ENCODE measurements around the gene GLIS1.

Gene GLIS1

DNA sequence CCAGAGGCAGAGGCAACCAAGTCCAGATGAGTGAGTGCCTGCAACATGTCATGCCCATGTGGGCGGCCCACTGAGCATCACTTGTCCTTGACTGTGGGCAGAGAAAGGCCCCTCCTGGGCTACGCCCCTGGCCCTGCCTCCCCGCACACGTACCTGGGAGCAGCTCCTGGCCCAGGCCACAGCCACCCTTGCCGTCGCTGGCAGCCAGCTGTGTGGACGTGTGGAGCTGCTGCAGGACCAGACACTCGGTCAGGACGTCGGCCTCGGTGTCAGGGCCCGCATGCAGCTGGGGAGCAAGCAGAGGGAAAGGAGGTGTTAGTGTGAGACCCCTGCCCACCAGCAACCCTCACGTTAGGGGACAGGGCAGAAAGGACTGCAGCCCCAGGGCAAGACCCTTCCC, 218.5 kb downstream of the GLIS1 start:
- FAIRE-seq = no peak

DNA sequence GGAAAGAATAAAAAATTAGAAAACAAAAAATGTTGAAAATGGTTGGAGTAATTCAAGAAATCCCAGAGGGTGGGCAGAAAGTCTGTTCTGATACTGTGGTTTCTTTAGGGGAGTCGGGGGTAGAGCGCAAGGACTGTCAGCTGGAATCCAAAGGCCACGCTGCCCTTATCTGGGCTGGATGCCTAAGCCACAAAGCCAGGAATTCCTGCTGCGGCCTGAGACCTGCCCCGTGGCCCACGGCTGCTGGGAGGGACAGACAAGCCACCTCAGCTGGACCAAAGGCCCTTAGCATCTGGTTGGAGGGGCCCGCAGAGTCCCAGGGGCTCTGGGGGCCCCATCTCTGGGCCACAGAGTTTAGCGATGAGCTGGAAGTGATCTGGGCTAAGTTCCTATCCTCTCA, 219.5 kb downstream of the GLIS1 start:
- no peak for FAIRE-seq

- no peak for FAIRE-seq
Observed at GRCh38 chr1:53518775-53519174, 220.2 kb downstream of the GLIS1 start.

- FAIRE-seq = no peak
Observed at GRCh38 chr1:53517821-53518352, 221.1 kb downstream of the GLIS1 start.

DNA sequence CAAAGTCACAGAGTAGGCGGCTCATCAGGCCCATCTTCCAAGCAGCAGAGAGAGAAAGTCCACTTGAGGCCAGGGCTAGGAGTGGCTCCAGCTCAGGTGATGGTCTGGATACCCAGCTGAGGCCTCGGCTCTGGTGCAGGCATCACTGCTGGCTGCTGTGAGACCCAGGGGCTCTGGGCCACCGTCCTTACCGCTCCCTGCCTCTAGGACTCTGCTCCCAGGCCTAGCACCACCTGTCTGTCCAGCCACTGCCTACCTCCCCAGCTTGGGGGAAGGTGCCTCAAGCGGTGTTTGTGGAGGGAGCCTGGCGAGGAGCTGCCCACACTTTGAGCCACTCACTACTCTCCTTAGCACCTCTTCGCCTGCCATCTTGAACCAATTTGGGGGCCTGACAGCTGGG, 221.9 kb downstream of the GLIS1 start:
- FAIRE-seq = no peak

DNA sequence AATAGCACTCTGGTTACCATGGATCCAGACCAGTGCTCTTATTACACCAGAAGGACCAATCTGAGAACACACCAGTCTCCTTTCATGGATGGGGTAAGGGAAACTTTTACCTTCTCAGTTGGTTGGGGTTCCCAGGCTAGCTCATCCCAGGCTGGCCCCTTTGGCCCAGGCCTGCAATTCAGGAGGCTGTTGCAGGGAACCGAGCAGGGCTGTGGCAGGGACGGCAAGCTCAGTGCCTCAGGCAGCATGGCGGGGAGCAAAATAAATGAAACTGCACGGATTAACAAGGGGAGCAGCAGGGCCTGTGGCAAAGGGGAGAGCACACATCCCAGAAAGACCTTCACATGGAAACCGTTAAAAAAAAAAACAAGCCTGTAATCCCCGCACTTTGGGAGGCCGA, 222.8 kb downstream of the GLIS1 start:
- FAIRE-seq = no peak

GRCh38 chr1:53514436-53514835, 224.5 kb downstream of the GLIS1 start:
- FAIRE-seq = no peak

- FAIRE-seq = no peak
Observed at GRCh38 chr1:53513846-53514245, 225.1 kb downstream of the GLIS1 start.

- FAIRE-seq = no peak
Observed at GRCh38 chr1:53512807-53513755, 225.9 kb downstream of the GLIS1 start.

GRCh38 chr1:53511933-53512806, 226.8 kb downstream of the GLIS1 start:
- FAIRE-seq = no peak

DNA sequence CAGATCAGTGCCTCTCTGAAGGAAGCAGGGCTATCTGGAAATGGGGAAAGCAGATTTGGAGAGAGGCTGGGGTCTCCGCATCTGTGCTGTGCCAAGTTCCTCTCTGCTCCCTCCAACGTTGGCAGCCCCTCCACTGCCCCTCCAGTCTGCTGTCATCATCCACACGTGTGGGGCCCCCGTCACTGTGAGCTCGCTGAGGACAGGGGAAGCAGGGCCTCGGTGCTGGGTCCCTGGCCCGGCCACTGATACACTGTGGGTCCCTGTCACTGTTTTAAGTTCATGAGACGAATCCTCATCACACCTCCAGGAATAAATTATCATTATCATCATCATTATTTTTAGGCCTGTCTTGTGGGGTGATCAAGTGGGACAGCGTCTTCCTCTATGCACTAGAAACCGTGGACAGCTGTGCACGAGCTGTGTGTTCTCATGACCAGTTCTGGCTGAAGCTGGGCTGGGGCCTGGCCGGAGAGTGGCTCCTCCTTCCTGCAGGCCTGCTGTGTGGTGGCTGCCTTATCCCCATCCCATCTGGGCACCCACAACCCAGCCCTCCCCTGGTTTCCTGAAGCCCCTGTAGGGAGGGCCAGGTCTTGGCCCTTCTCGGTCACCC, 227.5 kb downstream of the GLIS1 start:
- FAIRE-seq = no peak

DNA sequence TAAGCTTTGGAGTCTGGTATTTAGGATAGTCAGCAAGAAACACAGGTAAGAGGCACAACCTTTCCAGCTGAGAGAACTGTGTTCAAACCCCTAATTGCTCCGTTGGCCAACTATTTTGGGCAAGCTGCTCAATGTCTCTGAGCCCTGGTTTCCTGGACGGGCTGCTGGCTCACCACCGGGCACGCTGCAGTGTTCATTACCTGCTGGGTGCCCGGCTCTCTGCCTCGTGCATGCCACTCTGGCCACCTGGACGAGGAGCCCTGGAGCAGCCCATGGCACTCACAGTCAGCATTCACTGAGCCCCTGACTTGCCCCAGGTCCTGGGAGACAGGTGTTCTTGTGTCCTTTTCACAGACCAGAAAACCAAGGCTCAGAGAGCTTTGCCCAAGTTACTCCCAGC, 228.7 kb downstream of the GLIS1 start:
- no peak for FAIRE-seq

GRCh38 chr1:53509775-53510174, 229.2 kb downstream of the GLIS1 start:
- no peak for FAIRE-seq

DNA sequence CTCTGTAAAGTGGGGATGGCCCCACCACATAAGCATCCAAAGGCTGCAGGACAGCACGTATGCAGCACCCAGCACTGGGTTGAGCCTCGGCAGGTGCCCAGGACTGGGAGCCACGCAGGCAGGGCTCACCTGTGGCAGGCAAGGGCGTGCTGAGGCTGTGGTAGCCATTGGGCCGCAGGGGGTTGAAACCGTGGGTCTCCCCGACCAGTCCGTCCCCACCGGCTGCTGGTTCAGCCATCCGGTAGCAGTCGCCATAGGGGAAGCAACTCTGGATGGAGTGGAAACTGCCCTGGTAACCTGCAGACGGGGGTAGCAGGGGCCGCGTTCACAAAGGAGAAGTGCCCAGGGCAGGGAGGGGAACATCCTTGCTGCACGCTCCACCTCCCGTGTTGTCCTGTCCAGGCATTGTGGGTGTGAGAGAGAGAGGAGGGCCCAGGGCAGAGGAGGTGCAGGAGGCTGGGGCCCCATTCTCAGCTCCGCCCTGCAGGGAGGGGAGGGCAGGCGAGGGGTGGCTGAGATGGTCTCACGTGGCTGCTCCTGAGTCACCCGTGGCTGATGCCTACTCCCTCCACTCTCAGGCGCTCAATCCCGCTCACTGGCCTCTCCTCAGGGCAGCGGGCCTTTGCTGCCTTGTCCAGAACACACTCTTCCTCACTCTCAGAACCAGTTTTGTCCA, 229.8 kb downstream of the GLIS1 start:
- FAIRE-seq = no peak

DNA sequence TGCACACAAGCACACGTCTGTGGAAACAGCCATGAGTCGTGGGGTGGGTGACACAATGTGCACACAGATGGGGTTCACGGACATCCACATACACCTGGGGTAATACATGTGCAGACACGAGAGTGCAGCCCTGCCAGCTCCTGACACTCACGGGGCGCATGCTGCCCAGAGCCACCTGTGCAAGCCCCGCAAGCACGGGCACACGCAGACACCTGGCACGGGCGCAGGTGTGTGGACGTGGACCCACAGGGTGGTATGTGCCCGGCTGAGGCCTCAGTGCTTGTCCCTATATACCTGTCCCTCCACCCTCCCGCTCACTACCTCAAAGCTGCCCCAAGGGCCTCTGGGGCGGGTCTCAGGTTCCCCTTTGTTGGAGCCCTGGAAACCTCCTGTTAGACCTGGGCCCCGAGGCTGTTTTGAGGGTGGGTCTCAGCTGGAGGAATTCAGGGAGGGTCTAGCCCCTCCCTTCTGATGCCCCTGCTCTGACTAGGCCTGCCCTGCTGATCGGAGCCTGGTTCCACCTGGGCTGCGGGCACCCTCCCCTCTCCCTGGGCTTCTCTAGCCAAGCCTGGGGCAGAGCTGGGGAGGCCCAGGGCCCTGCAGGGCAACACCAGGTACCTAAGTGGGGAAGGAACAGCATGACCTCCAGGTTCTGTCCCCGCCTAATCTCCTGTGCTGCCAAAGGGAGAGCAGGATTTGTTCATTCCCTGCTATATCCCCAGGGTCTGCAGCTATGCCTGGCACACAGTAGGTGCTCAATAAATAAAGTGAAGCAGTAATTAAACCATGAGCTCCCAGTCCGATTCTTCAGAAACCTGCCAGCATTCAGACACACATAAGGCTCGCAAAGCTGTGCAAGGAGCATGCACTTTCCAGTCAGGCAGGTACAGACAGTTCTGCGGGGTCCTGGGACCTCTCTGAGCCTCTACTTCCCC, 230.6 kb downstream of the GLIS1 start:
- no peak for FAIRE-seq

DNA sequence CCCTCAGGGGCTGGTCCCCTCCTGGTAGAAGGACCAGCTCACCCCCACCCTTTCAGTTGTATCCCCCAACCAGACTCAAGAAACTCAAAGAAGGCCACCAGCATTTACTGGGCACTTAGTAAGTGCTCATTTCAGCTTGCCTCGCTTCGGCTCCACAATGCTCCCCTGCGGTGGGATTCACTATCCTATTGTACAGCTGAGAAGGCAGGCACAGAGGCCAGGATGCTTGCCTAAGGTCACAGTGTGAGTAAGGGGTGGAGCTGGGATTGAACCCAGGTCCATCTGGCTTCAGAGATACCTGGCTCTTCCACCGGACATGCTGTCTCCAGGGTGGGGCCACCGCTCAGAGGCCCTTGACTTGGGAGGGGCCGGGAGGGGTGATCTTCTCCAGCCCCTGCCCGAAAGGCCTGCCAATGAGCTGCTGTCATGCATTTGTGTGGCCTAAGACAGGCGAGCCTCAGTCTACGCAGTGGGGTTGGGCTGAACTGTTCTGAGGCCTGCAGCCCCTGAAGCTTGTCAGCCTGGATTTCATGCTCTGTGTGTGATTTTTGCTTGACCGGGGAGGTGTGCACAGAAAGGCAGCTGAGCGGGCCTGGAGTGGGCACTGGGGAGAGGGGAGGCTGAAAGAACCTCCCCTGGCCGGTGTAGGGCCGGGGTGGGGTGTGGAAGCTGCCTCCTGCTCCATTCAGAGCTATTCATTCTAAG, 231.7 kb downstream of the GLIS1 start:
- FAIRE-seq = no peak

GRCh38 chr1:53506355-53507050, 232.5 kb downstream of the GLIS1 start:
- no peak for FAIRE-seq

DNA sequence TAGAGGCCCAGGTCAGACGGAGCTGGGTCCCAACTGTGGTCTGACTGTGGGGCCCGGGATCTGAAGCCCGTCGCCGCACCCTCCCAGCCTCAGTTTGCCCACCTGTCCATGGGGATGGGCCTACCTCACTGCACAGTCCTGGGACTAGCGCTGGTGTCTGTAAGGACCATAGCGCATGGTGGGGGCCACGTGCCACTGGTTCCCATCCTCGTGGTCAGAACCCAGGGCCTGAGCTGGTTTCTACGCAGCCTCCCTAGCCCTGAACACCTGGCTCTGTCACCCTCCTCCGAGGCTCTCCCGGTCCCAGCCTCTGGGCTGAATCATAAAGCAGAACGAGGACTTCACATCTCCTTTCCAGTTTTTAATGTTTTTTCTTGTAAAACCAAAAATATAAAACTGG, 233.1 kb downstream of the GLIS1 start:
- no peak for FAIRE-seq

- no peak for FAIRE-seq
Observed at GRCh38 chr1:53505401-53505800, 233.6 kb downstream of the GLIS1 start.

DNA sequence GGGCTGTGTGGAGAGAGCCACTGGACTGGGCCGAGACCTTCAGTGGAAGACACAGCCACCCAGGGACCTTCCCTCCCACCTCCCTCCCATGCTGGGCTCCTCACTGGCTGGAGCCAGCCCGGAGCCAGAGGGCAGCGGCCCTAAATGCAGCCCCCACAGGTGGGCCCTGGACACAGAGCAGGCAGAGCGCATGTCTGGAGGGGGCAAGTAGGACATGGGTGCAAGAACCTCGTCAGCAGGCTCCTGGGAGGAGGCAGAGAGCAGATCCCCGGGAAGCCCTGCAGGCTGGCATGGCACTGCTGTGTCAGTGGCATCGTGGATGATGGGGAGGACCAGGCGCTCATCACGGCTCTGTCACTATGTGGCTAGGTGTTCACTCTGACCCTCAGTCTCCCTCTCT, 234.1 kb downstream of the GLIS1 start:
- no peak for FAIRE-seq

Data from endometrium (tissue), 2 donors.